Tibial nerve (tissue), 4 donors: ENCODE measurements around the gene GDF11. TPM values are rescaled to one million over a fixed set of nuclear protein-coding genes. Genes with fewer than 3 reads are reported as not detected.

ENCODE experiments used
- DNase-seq, 2 donors: peaks; one replicate each; pipeline ENCODE4 v3.0.0-alpha.2; 2019; ENCODE audit warnings: low spot score in 2 of 2
- H3K27ac ChIP-seq, 4 donors: fragments of 200-600 bp; sonication (generic) in 3 of 4; one replicate each; pipeline ENCODE4 v1.5.1; 2017 to 2019; ENCODE audit warnings: mild to moderate bottlenecking in 1 of 4
- H3K27me3 ChIP-seq, 2 donors: fragments of 200-600 bp; sonication (generic) in 1 of 2; one replicate each; pipeline versions ENCODE4 v1.5.1 to v1.6.0; 2017 to 2019
- H3K36me3 ChIP-seq, 3 donors: fragments of 200-600 bp; sonication (generic); one replicate each; pipeline ENCODE4 v1.5.1; 2018 to 2019
- H3K4me1 ChIP-seq, 4 donors: fragments of 200-600 bp; sonication (generic) in 3 of 4; one replicate each; pipeline ENCODE4 v1.5.1; 2017 to 2019
- H3K4me3 ChIP-seq, 4 donors: fragments of 200-600 bp; sonication (generic) in 3 of 4; one replicate each; pipeline ENCODE4 v1.5.1; 2017 to 2019; ENCODE audit warnings: mild to moderate bottlenecking in 1 of 4, moderate library complexity in 1 of 4
- H3K9me3 ChIP-seq, 4 donors: fragments of 200-600 bp; sonication (generic) in 3 of 4; one replicate each; pipeline ENCODE4 v1.5.1; 2017 to 2019
- EP300 ChIP-seq, 2 donors: sonication (generic); formaldehyde crosslinking; IDR thresholded peaks; one replicate each; pipeline ENCODE4 v1.6.1; 2017; ENCODE audit warnings: antibody characterized with exemption in 2 of 2, mild to moderate bottlenecking in 1 of 2
- POLR2A ChIP-seq, 2 donors: fragments of 450-650 bp; IDR thresholded peaks; one replicate each; pipeline ENCODE4 v1.6.1; 2017; ENCODE audit warnings: antibody characterized with exemption in 2 of 2, mild to moderate bottlenecking in 2 of 2, moderate library complexity in 2 of 2
- whole genome bisulfite sequencing, 2 donors: methylation state at CpG; one replicate each; pipeline ENCODE4 v1.1.5; 2018; 5-methylcytosine and 5-hydroxymethylcytosine counted together
- total RNA-seq, 4 donors: library from RNA; depleted of rRNA; stranded (reverse); fragments of >200 nt; gene quantifications; one replicate each; pipeline ENCODE4 v1.1.0, GENCODE V29; 2016
- TF ChIP-seq, protein P1 (sequence below), 5 experiments: fragments of 200-600 bp in 3 of 5; fragments of 450-650 bp in 2 of 5; sonication (generic) in 3 of 5; IDR thresholded peaks; one replicate each; pipeline ENCODE4 v1.5.1; 2016 to 2019; ENCODE audit warnings: antibody characterized with exemption in 5 of 5, mild to moderate bottlenecking in 3 of 5, moderate library complexity in 2 of 5

Gene GDF11
- total RNA-seq, 4 donors from 2014 or later: 1.8 to 5.7 (median 4.0) TPM

DNA sequence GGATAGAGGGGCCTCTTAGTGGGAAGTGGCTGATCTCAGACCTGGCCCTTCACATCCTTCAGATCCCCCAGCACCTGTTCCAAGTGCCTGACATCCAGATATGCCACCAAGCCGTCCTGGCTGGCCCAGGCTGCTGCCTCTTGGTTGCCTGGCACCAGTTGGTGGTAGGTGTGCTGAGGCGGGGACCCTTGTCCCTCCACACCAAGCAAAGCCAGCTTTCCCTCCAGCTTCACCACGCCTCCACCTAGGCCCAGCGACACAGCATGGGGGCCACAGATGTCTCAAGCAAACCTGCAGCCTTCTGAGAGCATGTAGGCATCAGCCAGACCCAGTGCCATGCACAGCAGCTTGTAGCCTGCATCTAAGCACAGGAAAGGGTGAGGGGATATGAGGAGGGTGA, 10.6 kb upstream of the GDF11 start:
- TF ChIP-seq POLR2A (IDR thresholded peaks at IDR 0.05): no peak
- TF ChIP-seq EP300 (IDR thresholded peaks at IDR 0.05): no peak
- TF ChIP-seq, protein P1, sequence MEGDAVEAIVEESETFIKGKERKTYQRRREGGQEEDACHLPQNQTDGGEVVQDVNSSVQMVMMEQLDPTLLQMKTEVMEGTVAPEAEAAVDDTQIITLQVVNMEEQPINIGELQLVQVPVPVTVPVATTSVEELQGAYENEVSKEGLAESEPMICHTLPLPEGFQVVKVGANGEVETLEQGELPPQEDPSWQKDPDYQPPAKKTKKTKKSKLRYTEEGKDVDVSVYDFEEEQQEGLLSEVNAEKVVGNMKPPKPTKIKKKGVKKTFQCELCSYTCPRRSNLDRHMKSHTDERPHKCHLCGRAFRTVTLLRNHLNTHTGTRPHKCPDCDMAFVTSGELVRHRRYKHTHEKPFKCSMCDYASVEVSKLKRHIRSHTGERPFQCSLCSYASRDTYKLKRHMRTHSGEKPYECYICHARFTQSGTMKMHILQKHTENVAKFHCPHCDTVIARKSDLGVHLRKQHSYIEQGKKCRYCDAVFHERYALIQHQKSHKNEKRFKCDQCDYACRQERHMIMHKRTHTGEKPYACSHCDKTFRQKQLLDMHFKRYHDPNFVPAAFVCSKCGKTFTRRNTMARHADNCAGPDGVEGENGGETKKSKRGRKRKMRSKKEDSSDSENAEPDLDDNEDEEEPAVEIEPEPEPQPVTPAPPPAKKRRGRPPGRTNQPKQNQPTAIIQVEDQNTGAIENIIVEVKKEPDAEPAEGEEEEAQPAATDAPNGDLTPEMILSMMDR (IDR thresholded peaks at IDR 0.05): no peak
- H3K27me3 ChIP-seq: no peaks in the 10 kb centered on the region
- H3K27ac ChIP-seq: peak overlapping the region in 1 of 4 donors; percentile 18
- 83% methylated on average over 4 of the region's 4 CpGs; no CpG with 5 or more reads in 1 of the 2 donors for WGBS, 2 donors
- no peaks in the 10 kb centered on the region for H3K9me3 ChIP-seq
- H3K36me3 ChIP-seq: no peaks in the 10 kb centered on the region
- DNase-seq: no peak
- peaks cover 0 to 38% (median 23%) of the 10 kb centered on the region in 4 donors for H3K4me1 ChIP-seq
- H3K4me3 ChIP-seq: no peak overlapping the region

DNA sequence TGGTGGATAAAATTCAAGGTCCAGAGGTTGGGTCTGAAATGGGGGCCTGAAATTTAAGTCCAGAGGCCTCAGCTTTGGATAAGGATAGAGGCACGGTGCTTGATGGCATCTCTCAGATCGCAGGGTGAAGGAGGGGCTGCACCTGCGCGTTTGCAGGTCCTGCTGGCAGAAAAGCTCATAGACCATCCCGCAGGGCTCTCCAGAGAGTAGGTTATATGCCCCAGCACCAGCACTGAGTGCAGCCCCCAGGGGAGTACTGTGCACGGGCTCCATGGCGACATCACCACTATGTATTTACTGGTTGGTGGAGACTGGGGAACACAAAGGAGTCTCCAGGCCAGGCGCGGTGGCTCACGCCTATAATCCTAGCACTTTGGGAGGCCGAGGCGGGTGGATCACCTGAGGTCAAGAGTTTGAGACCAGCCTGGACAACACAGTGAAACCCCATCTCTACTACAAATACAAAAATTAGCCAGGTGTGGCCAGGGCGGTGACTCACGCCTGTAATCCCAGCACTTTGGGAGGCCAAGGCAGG, 9.8 kb upstream of the GDF11 start:
- Histone ChIP-seq H3K4me3 (no peak overlapping the region), H3K4me1 (peaks cover 0 to 41% (median 25%) of the 10 kb centered on the region in 4 donors), H3K9me3 (no peaks in the 10 kb centered on the region), H3K36me3 (no peaks in the 10 kb centered on the region), H3K27ac (no peak overlapping the region), H3K27me3 (no peaks in the 10 kb centered on the region)
- TF ChIP-seq POLR2A (IDR thresholded peaks at IDR 0.05) (no peak), EP300 (IDR thresholded peaks at IDR 0.05) (no peak)
- TF ChIP-seq, protein P1 (IDR thresholded peaks at IDR 0.05): no peak
- WGBS, 2 donors: 84 to 86% methylated on average over 14 of the region's 14 CpGs
- no peak for DNase-seq

DNA sequence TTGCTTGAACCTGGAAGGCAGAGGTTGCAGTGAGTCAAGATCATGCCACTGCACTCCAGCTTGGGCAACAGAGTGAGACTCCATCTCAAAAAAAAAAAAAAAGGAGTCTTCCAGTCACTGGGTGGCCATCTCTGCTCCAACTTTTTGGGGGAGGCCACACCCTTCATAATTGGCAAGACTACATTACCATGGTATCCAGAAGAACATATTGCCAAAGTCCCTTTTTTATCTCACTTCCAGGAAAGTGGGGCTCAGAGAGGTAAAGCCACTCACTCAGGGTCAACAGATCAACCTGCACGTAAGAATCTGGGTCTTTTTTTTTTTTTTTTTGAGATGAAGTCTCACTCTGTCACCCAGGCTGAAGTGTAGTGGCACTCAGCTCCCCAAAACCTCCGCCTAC, 9.1 kb upstream of the GDF11 start:
- TF ChIP-seq, protein P1 (IDR thresholded peaks at IDR 0.05): no peak
- TF ChIP-seq EP300 (IDR thresholded peaks at IDR 0.05): no peak
- TF ChIP-seq POLR2A (IDR thresholded peaks at IDR 0.05): no peak
- Histone ChIP-seq H3K27ac (no peak overlapping the region), H3K4me3 (no peak overlapping the region), H3K27me3 (no peaks in the 10 kb centered on the region), H3K4me1 (peaks cover 0 to 45% (median 27%) of the 10 kb centered on the region in 4 donors), H3K36me3 (no peaks in the 10 kb centered on the region), H3K9me3 (no peaks in the 10 kb centered on the region)
- 81 to 85% methylated on average over 2 of the region's 2 CpGs for WGBS, 2 donors
- no peak for DNase-seq

DNA sequence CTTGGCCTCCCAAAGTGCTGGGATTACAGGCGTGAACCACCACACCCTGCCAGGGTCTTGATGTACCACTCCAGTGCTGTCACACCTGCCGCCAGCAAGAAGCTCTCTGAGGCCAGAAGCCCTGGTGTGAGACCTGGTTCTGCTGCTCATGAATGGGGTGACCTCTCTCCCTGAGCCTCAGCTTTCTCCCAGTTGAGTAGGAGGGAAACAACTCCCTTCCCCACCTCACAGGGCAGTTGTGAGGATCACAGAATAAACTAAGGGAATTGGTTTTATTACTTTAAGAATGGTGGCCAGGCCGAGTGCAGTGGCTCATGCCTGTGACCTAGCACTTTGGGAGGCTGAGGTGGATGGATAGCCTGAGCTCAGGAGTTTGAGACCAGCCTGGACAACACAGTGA, 8.3 kb upstream of the GDF11 start:
- no peaks in the 10 kb centered on the region for H3K9me3 ChIP-seq
- no peak overlapping the region for H3K27ac ChIP-seq
- peaks cover 0 to 49% (median 26%) of the 10 kb centered on the region in 4 donors for H3K4me1 ChIP-seq
- H3K36me3 ChIP-seq: no peaks in the 10 kb centered on the region
- DNase-seq: no peak
- TF ChIP-seq POLR2A (IDR thresholded peaks at IDR 0.05): no peak
- TF ChIP-seq, protein P1 (IDR thresholded peaks at IDR 0.05): no peak
- TF ChIP-seq EP300 (IDR thresholded peaks at IDR 0.05): no peak
- no peaks in the 10 kb centered on the region for H3K27me3 ChIP-seq
- 81 to 94% methylated on average over 3 of the region's 3 CpGs for WGBS, 2 donors
- H3K4me3 ChIP-seq: no peak overlapping the region

DNA sequence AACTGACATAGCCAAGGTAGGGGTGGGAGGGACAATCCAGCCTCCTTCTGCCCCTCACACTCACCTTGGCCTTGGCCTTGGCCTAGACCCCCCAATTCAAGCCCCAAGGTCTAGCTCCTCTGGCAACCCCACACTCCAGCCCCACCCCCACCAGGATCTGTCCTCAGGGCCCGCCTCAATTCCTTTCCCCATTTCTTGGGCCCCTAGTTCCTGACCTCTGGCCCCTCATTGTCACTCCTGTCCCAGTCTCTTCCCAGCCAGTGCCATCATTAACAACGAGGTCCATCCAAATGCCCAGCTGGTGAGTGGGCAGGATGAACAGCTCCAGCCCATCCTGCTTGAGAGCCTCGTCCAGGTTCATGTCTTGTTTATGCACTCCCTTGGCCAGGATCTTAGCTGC, 6.8 kb upstream of the GDF11 start:
- 40 to 52% methylated on average over 3 of the region's 3 CpGs for WGBS, 2 donors
- peaks cover 0 to 35% (median 16%) of the 10 kb centered on the region in 4 donors for H3K4me1 ChIP-seq
- H3K27ac ChIP-seq: peak overlapping the region in 1 of 4 donors; percentile 14
- H3K27me3 ChIP-seq: no peaks in the 10 kb centered on the region
- H3K9me3 ChIP-seq: no peaks in the 10 kb centered on the region
- no peaks in the 10 kb centered on the region for H3K36me3 ChIP-seq
- TF ChIP-seq EP300 (IDR thresholded peaks at IDR 0.05) (no peak), POLR2A (IDR thresholded peaks at IDR 0.05) (no peak)
- TF ChIP-seq, protein P1 (IDR thresholded peaks at IDR 0.05): no peak
- no peak overlapping the region for H3K4me3 ChIP-seq
- DNase-seq: no peak
